Endodermal cell (in vitro differentiated cells): ENCODE results near the gene LRRFIP1. TPM values are rescaled to one million over a fixed set of nuclear protein-coding genes. Genes with fewer than 3 reads are reported as not detected.

Experiments
- DNase-seq: peaks from one replicate; pipeline ENCODE4 v3.0.0-alpha.2; 2017
- H3K27ac ChIP-seq: 2 replicates; pipeline ENCODE4 v1.5.1; 2013; ENCODE audit warnings: mild to moderate bottlenecking, low read depth, low read length, moderate library complexity
- H3K27me3 ChIP-seq: 2 replicates; pipeline ENCODE4 v1.6.1; 2013; ENCODE audit warnings: mild to moderate bottlenecking, low read length, moderate library complexity; ENCODE audit not compliant: insufficient read depth, control insufficient read depth, poor library complexity, severe bottlenecking
- H3K36me3 ChIP-seq: 2 replicates; pipeline ENCODE4 v1.7.0; 2013; ENCODE audit warnings: mild to moderate bottlenecking, low read length, moderate library complexity; ENCODE audit not compliant: control insufficient read depth, insufficient read depth
- H3K4me1 ChIP-seq: one replicate; pipeline ENCODE4 v1.7.0; 2013; ENCODE audit warnings: low read length; ENCODE audit not compliant: control insufficient read depth, insufficient read depth
- H3K4me3 ChIP-seq: 2 replicates; pipeline ENCODE4 v1.5.1; 2013; ENCODE audit warnings: mild to moderate bottlenecking, low read length, moderate library complexity
- H3K9ac ChIP-seq: 2 replicates; pipeline ENCODE4 v1.6.1; 2013; ENCODE audit warnings: mild to moderate bottlenecking, low read length, moderate library complexity; ENCODE audit not compliant: poor library complexity, severe bottlenecking; ENCODE audit errors: extremely low read depth
- H3K9me3 ChIP-seq: 2 replicates; pipeline ENCODE4 v1.6.1; 2013; ENCODE audit warnings: mild to moderate bottlenecking, low read length, moderate library complexity; ENCODE audit not compliant: control insufficient read depth
- H3K27ac Mint-ChIP-seq: 2 replicates; pipeline ENCODE4 v1.8.0; 2020; ENCODE audit warnings: mixed read lengths
- H3K27me3 Mint-ChIP-seq: 2 replicates; pipeline ENCODE4 v1.8.0; 2021; ENCODE audit warnings: mild to moderate bottlenecking, mixed read lengths; ENCODE audit not compliant: insufficient read depth
- H3K36me3 Mint-ChIP-seq: 2 replicates; pipeline ENCODE4 v1.8.0; 2020; ENCODE audit warnings: low read depth, mixed read lengths
- H3K4me1 Mint-ChIP-seq: 2 replicates; pipeline ENCODE4 v1.8.0; 2020; ENCODE audit warnings: mixed read lengths
- H3K4me3 Mint-ChIP-seq: 2 replicates; pipeline ENCODE4 v1.8.0; 2020; ENCODE audit warnings: mild to moderate bottlenecking, moderate library complexity, mixed read lengths
- H3K9me3 Mint-ChIP-seq: 2 replicates; pipeline ENCODE4 v1.8.0; 2020; ENCODE audit warnings: mild to moderate bottlenecking, mixed read lengths
- CTCF ChIP-seq: fragments of 200-600 bp; sonication (generic); conservative IDR thresholded peaks from 2 replicates; pipeline ENCODE4 v1.5.0; 2021; ENCODE audit warnings: antibody characterized with exemption, mild to moderate bottlenecking
- WGBS, 2 experiments: methylation state at CpG; one replicate each; pipeline versions ENCODE4 v1.1.5 to v1.1.7; 2013; ENCODE audit warnings: missing lambda C conversion rate in 2 of 2, mixed read lengths in 1 of 2; ENCODE audit not compliant: insufficient coverage in 1 of 2, insufficient read length in 1 of 2; 5-methylcytosine and 5-hydroxymethylcytosine counted together
- total RNA-seq, 2 donors: library from RNA; stranded (reverse); fragmentation: NEBNext Ultra II Directional in 1 of 2; extraction: Animal tissue kit (Norgen Biotek cat#: 25700) in 1 of 2; gene quantifications; 2 replicates in 1 of 2; 3 replicates in 1 of 2; pipeline ENCODE4 v1.2.1, GENCODE V29; 2021

LRRFIP1 gene
- total RNA-seq, 2 donors from 2014 or later: 102 to 132 TPM

DNA sequence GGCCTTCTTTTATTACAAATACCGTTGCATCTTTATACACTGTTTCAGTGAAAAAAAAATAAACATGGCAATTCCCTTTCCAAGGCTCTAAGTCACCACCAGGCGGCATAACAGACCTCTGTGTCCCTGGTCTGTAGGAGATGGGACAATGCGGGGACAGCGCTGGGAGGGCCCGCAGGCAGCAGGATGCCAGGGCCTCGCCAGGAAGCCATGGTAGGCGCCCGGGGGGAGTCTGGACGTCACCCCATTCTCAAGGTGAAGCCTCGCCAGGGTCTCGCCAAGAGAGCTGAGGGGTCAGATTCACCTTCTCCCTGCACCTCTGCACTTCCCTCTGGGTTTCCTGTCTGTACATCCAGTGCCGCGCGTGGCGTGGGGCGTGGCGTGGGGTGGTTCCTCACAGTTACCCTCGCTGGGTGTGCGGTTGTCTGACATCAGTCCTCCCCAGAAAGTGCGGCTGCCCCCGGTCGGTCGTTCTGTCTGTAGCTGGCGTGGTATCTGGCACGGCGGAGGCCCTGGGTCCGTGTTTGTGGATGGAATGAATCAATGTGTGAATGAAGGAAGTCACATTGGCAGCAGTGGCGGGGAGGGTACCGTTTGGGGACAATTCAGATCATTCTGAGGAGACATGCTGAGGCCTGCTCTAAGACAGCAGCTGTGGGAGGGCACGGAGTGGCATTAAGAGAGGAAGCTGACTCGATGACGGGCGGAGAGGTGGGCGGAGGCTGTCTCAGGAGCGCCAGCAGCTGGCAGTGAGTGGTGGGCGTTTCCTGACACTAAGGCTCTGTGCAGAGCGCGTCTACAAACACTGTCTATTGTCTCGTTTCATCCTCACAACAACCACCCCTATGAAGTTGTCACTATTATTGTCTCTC is 46.0 kb downstream of the LRRFIP1 start:
- Mint-ChIP-seq H3K27me3 (no peaks in the 10 kb centered on the region), H3K4me1 (peaks cover 46% of the 10 kb centered on the region), H3K27ac (peak overlapping the region; percentile 23), H3K9me3 (no peaks in the 10 kb centered on the region), H3K36me3 (peaks cover 17% of the 10 kb centered on the region), H3K4me3 (peak overlapping the region; percentile 19)
- no peak overlapping the region for H3K27ac ChIP-seq
- no peaks in the 10 kb centered on the region for H3K27me3 ChIP-seq
- TF ChIP-seq CTCF: peak; percentile 84
- H3K36me3 ChIP-seq: peaks cover 52% of the 10 kb centered on the region
- WGBS, 2 experiments: 82 to 89% methylated on average over 32 to 39 of the region's 39 CpGs
- H3K4me3 ChIP-seq: no peak overlapping the region
- H3K4me1 ChIP-seq: peaks cover 11% of the 10 kb centered on the region
- no peak overlapping the region for H3K9ac ChIP-seq
- H3K9me3 ChIP-seq: no peaks in the 10 kb centered on the region
- DNase-seq: peak; percentile 81

DNA sequence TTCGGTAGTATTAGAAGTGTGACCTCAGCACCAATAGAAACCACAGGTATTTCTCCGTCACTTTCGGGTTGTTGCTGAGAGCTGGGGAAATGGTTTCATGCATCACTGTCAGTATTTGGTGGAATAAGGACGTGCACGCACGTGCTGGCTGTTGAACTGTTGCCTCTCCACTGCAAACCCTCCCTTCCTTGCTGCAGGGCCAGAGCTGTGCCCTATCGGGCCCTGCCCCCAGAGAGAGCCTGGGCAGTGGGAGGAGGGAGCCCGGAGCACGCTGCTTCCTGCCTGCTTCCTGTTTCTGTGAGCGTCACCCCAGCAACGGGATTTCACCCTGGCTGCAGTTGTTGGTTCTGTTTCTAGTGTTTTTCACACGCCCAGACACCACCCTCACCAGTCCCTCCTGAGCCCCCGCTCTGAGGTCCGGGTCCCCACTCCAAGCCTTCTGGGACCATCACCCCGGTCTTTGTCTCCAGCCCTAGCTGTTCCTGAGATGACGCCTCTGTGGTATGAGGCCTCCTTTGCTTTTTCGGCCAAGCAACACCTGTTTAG is 47.4 kb downstream of the LRRFIP1 start:
- Histone ChIP-seq H3K4me3 (no peak overlapping the region), H3K9me3 (no peaks in the 10 kb centered on the region), H3K9ac (no peak overlapping the region), H3K36me3 (peaks cover 56% of the 10 kb centered on the region), H3K27me3 (no peaks in the 10 kb centered on the region), H3K4me1 (peaks cover 5% of the 10 kb centered on the region), H3K27ac (peak overlapping the region; percentile 71)
- DNase-seq: peak; percentile 89
- no peak overlapping the region for H3K4me3 Mint-ChIP-seq
- no peaks in the 10 kb centered on the region for H3K9me3 Mint-ChIP-seq
- WGBS, 2 experiments: 50 to 52% methylated on average over 6 to 17 of the region's 17 CpGs
- no peaks in the 10 kb centered on the region for H3K27me3 Mint-ChIP-seq
- H3K36me3 Mint-ChIP-seq: peaks cover 23% of the 10 kb centered on the region
- H3K4me1 Mint-ChIP-seq: peaks cover 35% of the 10 kb centered on the region
- TF ChIP-seq CTCF: no peak
- peak overlapping the region; percentile 75 for H3K27ac Mint-ChIP-seq

DNA sequence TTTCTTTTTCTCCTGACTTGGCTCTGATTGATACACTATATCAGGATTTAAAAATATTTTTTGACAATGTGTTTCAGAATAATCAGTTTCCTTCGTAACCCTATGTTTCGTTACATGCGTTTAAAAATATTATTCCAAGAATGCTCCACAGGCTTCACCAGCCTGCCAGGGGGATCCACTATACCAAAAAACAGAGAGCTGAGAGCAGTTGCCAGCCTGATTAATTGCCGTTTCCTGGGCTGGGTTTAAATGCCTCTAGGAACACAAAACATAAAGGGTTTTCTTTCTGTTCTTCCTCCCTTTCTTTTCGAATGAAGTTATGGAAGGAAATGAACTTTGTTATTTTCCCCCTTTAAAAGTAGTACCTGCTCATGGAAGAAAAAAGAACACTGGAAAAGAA is 47.9 kb downstream of the LRRFIP1 start:
- no peak overlapping the region for H3K9ac ChIP-seq
- peak overlapping the region; percentile 71 for H3K27ac ChIP-seq
- Mint-ChIP-seq H3K4me1 (peaks cover 32% of the 10 kb centered on the region), H3K27ac (peak overlapping the region; percentile 75), H3K4me3 (no peak overlapping the region), H3K36me3 (peaks cover 23% of the 10 kb centered on the region), H3K9me3 (no peaks in the 10 kb centered on the region), H3K27me3 (no peaks in the 10 kb centered on the region)
- no peaks in the 10 kb centered on the region for H3K27me3 ChIP-seq
- 83 to 95% methylated on average over 4 to 5 of the region's 5 CpGs for whole genome bisulfite sequencing, 2 experiments
- no peak for DNase-seq
- H3K4me1 ChIP-seq: peaks cover 5% of the 10 kb centered on the region
- no peak overlapping the region for H3K4me3 ChIP-seq
- TF ChIP-seq CTCF: no peak
- no peaks in the 10 kb centered on the region for H3K9me3 ChIP-seq
- H3K36me3 ChIP-seq: peaks cover 55% of the 10 kb centered on the region
